Hematopoietic multipotent progenitor cell treated with erythropoietin and hydrocortisone succinate and interleukin-3 and kit ligand, for 4 days (in vitro differentiated cells): Measurements from ENCODE around the gene DVL3.
"Not testable (repeated sequence)": the region's sequence is repeated elsewhere in the genome, so short reads cannot be mapped to it uniquely, and the experiment has no call there.

Experiments
- DNase-seq: peaks from one replicate; pipeline ENCODE4 v3.0.0-alpha.2; 2015

DVL3 gene

GRCh38 chr3:184156522-184156955, 1.4 kb downstream of the DVL3 start:
- DNase-seq, result no peak

GRCh38 chr3:184157206-184157605, 2.0 kb downstream of the DVL3 start:
- no peak for DNase-seq

DNA sequence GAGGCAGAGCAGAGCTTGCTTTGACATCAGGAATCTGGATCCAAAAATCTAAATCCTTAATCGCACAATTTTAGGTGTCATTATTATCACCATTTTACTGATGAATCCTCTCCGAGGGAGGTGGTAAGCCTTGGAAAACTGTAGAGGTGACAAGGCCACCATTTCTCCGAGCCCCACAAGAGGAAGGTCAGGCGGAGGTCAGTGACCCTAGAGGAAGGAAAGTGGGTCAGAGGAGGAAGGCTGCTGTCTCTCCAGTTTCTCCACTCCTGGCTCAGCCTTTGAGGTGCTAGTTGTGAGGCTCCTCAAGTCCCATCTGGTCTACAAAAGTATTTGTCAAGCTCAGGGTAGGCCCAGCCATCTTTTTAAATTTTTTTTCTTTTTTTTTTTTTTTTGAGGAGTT, 3.2 kb downstream of the DVL3 start:
- no peak for DNase-seq

- DNase-seq, result no peak
These were observed 5.3 kb downstream of the DVL3 start for GRCh38 chr3:184160456-184160855.

DNA sequence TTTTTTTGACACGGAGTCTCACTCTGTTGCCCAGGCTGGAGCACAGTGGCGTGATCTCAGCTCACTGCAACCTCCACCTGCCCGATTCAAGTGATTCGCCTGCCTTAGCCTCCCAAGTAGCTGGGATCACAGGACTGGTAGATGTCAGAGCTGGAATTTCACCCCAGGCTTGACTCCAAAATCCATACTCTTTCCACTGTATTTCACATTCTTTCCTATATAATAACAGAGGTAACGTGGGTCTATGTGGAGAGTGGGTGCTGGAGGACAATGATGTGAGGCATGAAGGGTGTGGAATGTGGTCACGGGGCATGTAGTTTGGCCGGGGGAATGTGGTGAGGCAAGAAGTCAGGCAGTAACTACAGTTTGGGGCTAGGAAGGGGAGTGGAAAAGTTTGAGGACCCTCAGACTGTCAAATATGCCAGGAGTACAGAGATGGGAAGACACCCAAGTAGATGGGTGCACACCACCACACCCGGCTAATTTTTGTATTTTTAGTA, 7.4 kb downstream of the DVL3 start:
- not testable (repeated sequence) for DNase-seq

- no peak for DNase-seq
These were observed 9.6 kb downstream of the DVL3 start for GRCh38 chr3:184164648-184165330.

DNA sequence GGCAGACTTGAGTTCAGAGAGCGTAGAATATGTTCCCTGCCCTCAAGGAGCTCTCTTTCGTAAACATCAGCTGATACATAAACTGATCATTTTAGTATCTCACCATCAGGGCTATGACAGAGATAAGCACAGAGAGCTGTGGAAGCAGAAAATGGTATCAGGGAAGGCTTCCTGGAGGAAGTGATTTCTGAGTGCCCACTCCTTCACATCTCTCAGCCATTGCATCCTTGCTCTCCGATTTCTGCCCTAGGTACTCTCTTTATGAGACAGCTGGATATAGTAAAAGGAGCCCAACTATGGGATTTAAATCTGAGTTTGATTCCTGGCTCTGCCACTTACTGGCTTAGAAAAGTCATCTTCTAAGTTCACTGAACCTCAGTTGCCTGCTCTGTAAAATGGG, 10.4 kb downstream of the DVL3 start:
- no peak for DNase-seq

GRCh38 chr3:184166671-184167070, 11.5 kb downstream of the DVL3 start:
- DNase-seq, result no peak

GRCh38 chr3:184167786-184168185, 12.6 kb downstream of the DVL3 start:
- no peak for DNase-seq

GRCh38 chr3:184168363-184169120, 13.4 kb downstream of the DVL3 start:
- no peak for DNase-seq

DNA sequence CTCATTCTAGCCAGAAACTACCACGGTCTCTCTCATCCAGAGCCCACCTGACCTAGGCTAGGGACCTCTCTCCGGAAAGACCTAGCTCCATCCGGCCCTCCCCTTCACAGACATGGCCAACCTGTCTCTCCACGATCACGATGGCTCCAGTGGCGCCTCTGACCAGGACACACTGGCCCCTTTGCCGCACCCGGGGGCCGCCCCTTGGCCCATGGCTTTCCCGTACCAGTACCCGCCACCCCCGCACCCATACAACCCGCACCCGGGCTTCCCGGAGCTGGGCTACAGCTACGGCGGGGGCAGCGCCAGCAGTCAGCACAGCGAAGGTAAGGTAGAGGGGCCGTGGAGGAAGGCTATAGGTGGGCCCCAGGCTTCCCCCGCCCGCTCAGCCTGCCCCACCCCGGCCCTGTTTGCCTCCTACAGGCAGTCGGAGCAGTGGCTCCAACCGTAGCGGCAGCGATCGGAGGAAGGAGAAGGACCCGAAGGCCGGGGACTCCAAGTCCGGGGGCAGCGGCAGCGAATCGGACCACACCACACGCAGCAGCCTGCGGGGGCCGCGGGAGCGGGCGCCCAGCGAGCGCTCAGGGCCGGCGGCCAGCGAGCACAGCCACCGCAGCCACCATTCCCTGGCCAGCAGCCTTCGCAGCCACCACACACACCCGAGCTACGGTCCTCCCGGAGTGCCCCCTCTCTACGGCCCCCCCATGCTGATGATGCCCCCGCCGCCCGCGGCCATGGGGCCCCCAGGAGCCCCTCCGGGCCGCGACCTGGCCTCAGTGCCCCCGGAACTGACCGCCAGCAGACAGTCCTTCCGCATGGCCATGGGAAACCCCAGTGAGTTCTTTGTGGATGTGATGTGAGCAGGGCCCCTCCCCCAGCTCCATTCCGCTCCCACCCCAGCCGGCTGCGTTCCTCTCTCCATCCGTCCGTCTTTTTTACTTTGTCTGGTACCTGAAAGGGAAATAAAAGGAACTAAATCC, 15.0 kb downstream of the DVL3 start:
- no peak for DNase-seq

DNA sequence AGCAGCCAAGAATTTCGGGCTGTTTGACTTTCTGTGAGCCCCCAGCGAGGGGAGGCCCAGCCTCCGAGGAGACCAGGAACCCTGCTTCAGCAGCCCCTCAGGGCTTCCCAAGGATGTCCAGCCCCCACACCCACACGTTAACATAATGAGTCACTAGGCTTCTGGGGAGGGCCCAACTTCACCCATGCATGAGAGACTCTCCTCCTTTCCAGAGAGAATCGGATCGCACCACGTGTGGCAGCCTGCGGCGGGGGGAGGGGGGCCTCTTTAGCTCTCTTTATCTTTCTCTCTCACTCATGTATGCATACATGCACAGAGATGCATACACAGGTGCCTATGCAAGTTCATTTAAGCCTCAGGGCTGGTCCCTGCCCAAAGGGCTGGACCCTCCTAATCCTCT, 16.4 kb downstream of the DVL3 start:
- DNase-seq, result no peak

DNA sequence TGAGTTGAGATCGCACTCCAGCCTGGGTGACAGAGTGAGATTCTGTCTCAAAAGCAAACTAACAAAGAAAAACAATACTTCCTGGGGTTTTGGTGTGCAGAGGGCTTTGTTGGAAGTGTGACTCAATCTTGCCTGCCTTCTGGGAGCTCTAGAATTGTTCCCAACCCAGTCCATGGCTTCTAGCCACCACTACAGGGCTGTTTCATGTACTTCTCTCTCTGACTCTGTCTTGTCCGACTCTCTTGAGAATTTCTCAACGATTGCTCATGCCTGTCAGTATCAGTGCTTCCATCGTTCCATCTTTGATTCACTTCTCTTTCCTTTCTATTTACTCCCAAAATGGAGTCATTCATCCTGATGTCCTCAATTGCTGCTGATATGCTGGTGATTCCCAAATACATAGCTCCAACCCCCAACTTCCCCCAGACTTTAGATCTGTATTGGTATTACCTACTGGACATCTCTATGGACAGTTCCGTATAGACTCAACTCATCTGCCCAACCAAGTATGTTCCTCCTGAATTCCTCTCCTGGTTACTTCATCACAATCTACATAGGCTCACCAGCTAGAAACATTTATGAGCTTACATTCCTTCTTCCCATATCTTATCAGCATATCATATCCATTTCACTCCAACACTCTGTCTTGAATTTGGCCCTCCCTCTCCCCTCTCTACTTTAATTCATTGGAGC, 17.6 kb downstream of the DVL3 start:
- DNase-seq, result no peak

DNA sequence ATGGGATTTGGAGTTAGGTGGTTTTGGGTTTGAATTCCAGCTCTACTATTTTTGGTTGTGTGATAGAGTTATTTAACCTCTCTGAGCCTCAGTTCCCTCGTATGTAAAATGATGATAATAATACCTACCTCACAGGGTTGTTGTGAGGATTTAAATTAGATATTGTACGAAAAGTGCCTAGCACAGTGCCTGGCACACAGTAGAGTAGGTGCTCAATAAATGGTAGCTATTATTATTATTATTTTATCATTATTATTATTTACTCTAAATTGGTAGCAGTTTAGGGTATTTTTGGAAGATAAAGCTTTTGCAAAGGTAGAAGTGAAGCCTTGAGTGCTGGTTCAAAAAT, 18.2 kb downstream of the DVL3 start:
- DNase-seq, result no peak

- DNase-seq, result no peak
These were observed 19.1 kb downstream of the DVL3 start for GRCh38 chr3:184174284-184174645.

- DNase-seq, result peak; percentile 100
These were observed 19.7 kb downstream of the DVL3 start, which contains the start of gene AP2M1 for GRCh38 chr3:184174646-184175492. Gene AP2M1 (plus strand): TSS chr3:184174855. CDS start chr3:184176994, 2,139 bp downstream.

DNA sequence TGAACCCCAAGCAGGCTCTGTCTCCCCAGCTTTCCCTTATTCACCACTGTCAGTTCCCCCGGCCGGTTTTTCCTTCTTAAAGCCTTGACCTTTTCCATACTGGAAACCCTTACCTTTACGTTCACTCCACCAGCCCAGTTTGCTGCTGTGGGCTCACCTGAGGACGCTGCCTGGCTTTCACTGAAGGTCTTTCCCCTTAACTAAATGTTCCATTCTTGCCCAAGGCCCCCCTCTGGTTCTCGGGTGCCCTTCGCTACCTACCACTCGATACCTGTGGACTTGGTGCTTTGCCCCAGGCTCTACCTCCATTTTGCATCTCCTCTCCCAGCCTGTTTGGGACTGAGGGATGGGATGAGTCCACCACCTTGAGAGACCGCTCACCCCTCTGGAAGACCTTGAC, 20.3 kb downstream of the DVL3 start:
- no peak for DNase-seq

- DNase-seq, result no peak
These were observed 20.8 kb downstream of the DVL3 start for GRCh38 chr3:184175981-184176376.

GRCh38 chr3:184176377-184177330, 21.5 kb downstream of the DVL3 start:
- DNase-seq, result peak; percentile 78

DNA sequence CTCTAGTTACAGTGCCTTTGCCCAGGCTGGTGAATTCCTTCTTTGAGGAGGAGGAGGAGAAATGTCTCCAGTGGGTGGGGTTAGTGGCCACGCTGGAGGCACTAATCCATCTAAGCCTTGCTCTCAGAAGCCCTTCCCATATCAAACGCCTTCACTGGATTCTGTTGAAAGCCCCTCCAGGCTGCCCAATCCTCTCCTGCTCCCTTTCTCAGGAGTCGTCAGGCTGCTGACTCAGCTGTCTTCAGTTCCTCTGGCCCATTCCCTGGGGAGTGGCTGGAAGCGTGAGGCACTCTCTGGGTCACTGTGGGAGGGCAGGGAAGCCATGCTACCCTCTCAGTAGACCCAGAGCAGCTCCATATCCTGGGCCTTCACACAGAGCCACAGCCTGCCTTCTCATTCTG, 22.2 kb downstream of the DVL3 start:
- DNase-seq, result no peak
